ENCODE data around the gene SCN11A.

SCN11A gene

GRCh38 chr3:39099242-39099641 lies 47.5 kb upstream of the SCN11A start:
- no peak for TF ChIP-seq TAF1 (IDR thresholded peaks at IDR 0.05; ENCODE audit: low read depth)
- TF ChIP-seq EGR1 (IDR thresholded peaks at IDR 0.05), result no peak
- TF ChIP-seq EP300 (IDR thresholded peaks at IDR 0.05; ENCODE audit: borderline replicate concordance), result no peak
- no peak for TF ChIP-seq FOXM1 (IDR thresholded peaks at IDR 0.05; ENCODE audit: borderline replicate concordance, low read depth)
- TF ChIP-seq NFIC (IDR thresholded peaks at IDR 0.05), result no peak
- no peak for TF ChIP-seq CEBPB (IDR thresholded peaks at IDR 0.05)
- TF ChIP-seq MAX (IDR thresholded peaks at IDR 0.05), result no peak
- no peak for TF ChIP-seq REST (IDR thresholded peaks at IDR 0.05; ENCODE audit: low read depth)
- no peak for TF ChIP-seq YY1 (IDR thresholded peaks at IDR 0.05; ENCODE audit: low read depth)
- TF ChIP-seq USF1 (IDR thresholded peaks at IDR 0.05), result no peak
- TF ChIP-seq TEAD4 (IDR thresholded peaks at IDR 0.05), result no peak
- TF ChIP-seq CREB1 (IDR thresholded peaks at IDR 0.05; ENCODE audit: low read depth), result no peak
- no peak for TF ChIP-seq RAD21 (IDR thresholded peaks at IDR 0.05; ENCODE audit: low read depth)
- no peak for TF ChIP-seq ZBTB7A (IDR thresholded peaks at IDR 0.05; ENCODE audit: low read depth)
- TF ChIP-seq TCF12 (IDR thresholded peaks at IDR 0.05; ENCODE audit: low read depth), result no peak

GRCh38 chr3:39098473-39099000 lies 46.8 kb upstream of the SCN11A start:
- TF ChIP-seq ZBTB7A (IDR thresholded peaks at IDR 0.05; ENCODE audit: low read depth) (no peak), NFIC (IDR thresholded peaks at IDR 0.05) (no peak), CEBPB (IDR thresholded peaks at IDR 0.05) (no peak)

GRCh38 chr3:39097716-39098472 lies 46.1 kb upstream of the SCN11A start:
- no peak for TF ChIP-seq EP300 (IDR thresholded peaks at IDR 0.05; ENCODE audit: borderline replicate concordance)
- no peak for TF ChIP-seq EGR1 (IDR thresholded peaks at IDR 0.05)
- TF ChIP-seq NFIC (IDR thresholded peaks at IDR 0.05), result no peak
- TF ChIP-seq CEBPB (IDR thresholded peaks at IDR 0.05), result no peak
- no peak for TF ChIP-seq USF1 (IDR thresholded peaks at IDR 0.05)
- no peak for TF ChIP-seq RAD21 (IDR thresholded peaks at IDR 0.05; ENCODE audit: low read depth)
- TF ChIP-seq ZBTB7A (IDR thresholded peaks at IDR 0.05; ENCODE audit: low read depth), result no peak
- no peak for TF ChIP-seq TAF1 (IDR thresholded peaks at IDR 0.05; ENCODE audit: low read depth)
- no peak for TF ChIP-seq REST (IDR thresholded peaks at IDR 0.05; ENCODE audit: low read depth)
- TF ChIP-seq FOXM1 (IDR thresholded peaks at IDR 0.05; ENCODE audit: borderline replicate concordance, low read depth), result no peak
- TF ChIP-seq YY1 (IDR thresholded peaks at IDR 0.05; ENCODE audit: low read depth), result no peak
- TF ChIP-seq MAX (IDR thresholded peaks at IDR 0.05), result no peak
- no peak for TF ChIP-seq TCF12 (IDR thresholded peaks at IDR 0.05; ENCODE audit: low read depth)
- no peak for TF ChIP-seq TEAD4 (IDR thresholded peaks at IDR 0.05)
- TF ChIP-seq CREB1 (IDR thresholded peaks at IDR 0.05; ENCODE audit: low read depth), result no peak

GRCh38 chr3:39096775-39097174 lies 45.0 kb upstream of the SCN11A start:
- TF ChIP-seq EGR1 (IDR thresholded peaks at IDR 0.05), result no peak
- no peak for TF ChIP-seq RAD21 (IDR thresholded peaks at IDR 0.05; ENCODE audit: low read depth)
- TF ChIP-seq EP300 (IDR thresholded peaks at IDR 0.05; ENCODE audit: borderline replicate concordance), result no peak
- no peak for TF ChIP-seq CREB1 (IDR thresholded peaks at IDR 0.05; ENCODE audit: low read depth)
- no peak for TF ChIP-seq CEBPB (IDR thresholded peaks at IDR 0.05)
- TF ChIP-seq TCF12 (IDR thresholded peaks at IDR 0.05; ENCODE audit: low read depth), result no peak
- no peak for TF ChIP-seq TAF1 (IDR thresholded peaks at IDR 0.05; ENCODE audit: low read depth)
- no peak for TF ChIP-seq TEAD4 (IDR thresholded peaks at IDR 0.05)
- TF ChIP-seq FOXM1 (IDR thresholded peaks at IDR 0.05; ENCODE audit: borderline replicate concordance, low read depth), result no peak
- no peak for TF ChIP-seq USF1 (IDR thresholded peaks at IDR 0.05)
- no peak for TF ChIP-seq REST (IDR thresholded peaks at IDR 0.05; ENCODE audit: low read depth)
- TF ChIP-seq MAX (IDR thresholded peaks at IDR 0.05), result no peak
